ENCODE measurements around the gene LRRFIP1. TPM values are rescaled to one million over a fixed set of nuclear protein-coding genes. Genes with fewer than 3 reads are reported as not detected.

LRRFIP1 gene
- total and polyA plus RNA-seq, 9 of the 15 experiments (the other 6 are each of a cell fraction or from before 2014, with no cell fraction given): 13.1 to 45.2 (median 31.3) TPM

GRCh38 chr2:237636578-237636977 lies 9.2 kb downstream of the LRRFIP1 start:
- H3K9ac ChIP-seq (ENCODE audit: insufficient read depth in 1 of 2, low read depth in 2 of 2, low read length in 2 of 2): no peak overlapping the region
- in situ Hi-C loops (cut with MboI) (no loop called here), intact Hi-C loops (cut with micrococcal nuclease) (no loop called here)
- H3K9me3 ChIP-seq (replicated peaks; ENCODE audit: control insufficient read depth, insufficient read depth, low read depth, low read length): no peaks in the 10 kb centered on the region
- no peaks in the 10 kb centered on the region for H3K36me3 ChIP-seq (ENCODE audit: control insufficient read depth, insufficient read depth, low read length)
- CTCF ChIA-PET (ENCODE audit: low intra/inter-chr PET ratio): no interaction called here
- no peak overlapping the region for H2AFZ ChIP-seq (ENCODE audit: low read depth, low read length)
- FAIRE-seq (no peak), ATAC-seq (no peak), DNase-seq (ENCODE audit: extremely low read depth in 1 of 4, low spot score in 3 of 4) (no peak)
- no peak for TF ChIP-seq SREBF1 (IDR thresholded peaks at IDR 0.05; ENCODE audit: borderline replicate concordance, low read depth, low read length)
- TF ChIP-seq MAZ (CRISPR knock-in tag; conservative IDR thresholded peaks at IDR 0.05 in 1 of 2, IDR thresholded peaks at IDR 0.05 in 1 of 2): no peak
- H3K4me3 ChIP-seq: no peak overlapping the region
- no peaks in the 10 kb centered on the region for H3K9me1 ChIP-seq (ENCODE audit: control insufficient read depth, insufficient read depth, low read length)
- BruUV-seq (replicated peaks): no TSS peak
- H3K27ac ChIP-seq (ENCODE audit: extremely low read depth, low read depth, low read length): no peak overlapping the region
- H3K27me3 ChIP-seq (ENCODE audit: control insufficient read depth in 2 of 2, insufficient read depth in 2 of 2, low read length in 2 of 2): peaks cover 0 to 42% of the 10 kb centered on the region in 2 experiments; a peak in 3 of 5 replicates
- POLR2A ChIA-PET: no interaction called here
- no peaks in the 10 kb centered on the region; the same call in 1 of the 2 replicates for H4K20me1 ChIP-seq (replicated peaks; ENCODE audit: control insufficient read depth, insufficient read depth, low read length)
- WGBS (ENCODE audit: insufficient coverage, low coverage, missing lambda C conversion rate): 0% methylated on average over 1 of the region's 1 CpG
- H3K4me1 ChIP-seq (replicated peaks in 1 of 2; ENCODE audit: control insufficient read depth in 2 of 2, insufficient read depth in 2 of 2, low read length in 2 of 2): no peaks in the 10 kb centered on the region
- H3K79me2 ChIP-seq (ENCODE audit: control insufficient read depth, insufficient read depth, low read length): no peaks in the 10 kb centered on the region
- no peak overlapping the region for H3K4me2 ChIP-seq (ENCODE audit: insufficient read depth, low read length)

- Histone ChIP-seq H3K9ac (ENCODE audit: insufficient read depth in 1 of 2, low read depth in 2 of 2, low read length in 2 of 2) (no peak overlapping the region), H3K4me3 (no peak overlapping the region), H3K4me2 (ENCODE audit: insufficient read depth, low read length) (no peak overlapping the region), H3K79me2 (ENCODE audit: control insufficient read depth, insufficient read depth, low read length) (no peaks in the 10 kb centered on the region), H3K4me1 (replicated peaks in 1 of 2; ENCODE audit: control insufficient read depth in 2 of 2, insufficient read depth in 2 of 2, low read length in 2 of 2) (no peaks in the 10 kb centered on the region), H4K20me1 (replicated peaks; ENCODE audit: control insufficient read depth, insufficient read depth, low read length) (no peaks in the 10 kb centered on the region; the same call in 1 of the 2 replicates), H3K9me3 (replicated peaks; ENCODE audit: control insufficient read depth, insufficient read depth, low read depth, low read length) (no peaks in the 10 kb centered on the region), H3K36me3 (ENCODE audit: control insufficient read depth, insufficient read depth, low read length) (no peaks in the 10 kb centered on the region), H2AFZ (ENCODE audit: low read depth, low read length) (no peak overlapping the region), H3K9me1 (ENCODE audit: control insufficient read depth, insufficient read depth, low read length) (no peaks in the 10 kb centered on the region), H3K27ac (ENCODE audit: extremely low read depth, low read depth, low read length) (no peak overlapping the region), H3K27me3 (ENCODE audit: control insufficient read depth in 2 of 2, insufficient read depth in 2 of 2, low read length in 2 of 2) (peaks cover 0 to 32% of the 10 kb centered on the region in 2 experiments; a peak in 3 of 5 replicates)
- POLR2A ChIA-PET: no interaction called here
- WGBS (ENCODE audit: insufficient coverage, low coverage, missing lambda C conversion rate): 0% methylated on average over 1 of the region's 3 CpGs
- no TSS peak for BruUV-seq (replicated peaks)
- ATAC-seq: no peak
- CTCF ChIA-PET (ENCODE audit: low intra/inter-chr PET ratio): no interaction called here
- intact Hi-C loops (cut with micrococcal nuclease): no loop called here
- DNase-seq (ENCODE audit: extremely low read depth in 1 of 4, low spot score in 3 of 4): no peak
- FAIRE-seq: no peak
- in situ Hi-C loops (cut with MboI): no loop called here
- no peak for TF ChIP-seq ZNF780A (CRISPR knock-in tag; IDR thresholded peaks at IDR 0.05)
- TF ChIP-seq ZNF592 (IDR thresholded peaks at IDR 0.05): no peak
- no peak for TF ChIP-seq MEF2D (tag; conservative IDR thresholded peaks at IDR 0.05; ENCODE audit: low read depth)
- TF ChIP-seq FOXJ2 (tag; IDR thresholded peaks at IDR 0.05): no peak
- TF ChIP-seq RNF219 (CRISPR knock-in tag; IDR thresholded peaks at IDR 0.05): no peak
- TF ChIP-seq ZZZ3 (IDR thresholded peaks at IDR 0.05): no peak
- no peak for TF ChIP-seq PHB2 (IDR thresholded peaks at IDR 0.05; ENCODE audit: low read depth)
Observed at GRCh38 chr2:237637429-237638135, 10.2 kb downstream of the LRRFIP1 start.

Measured in K562 (cell line).